B cell (primary cell): Measurements from ENCODE around the gene PTPN14. TPM values are rescaled to one million over a fixed set of nuclear protein-coding genes. Genes with fewer than 3 reads are reported as not detected.

ENCODE experiments used
- ATAC-seq: fragments of 200-7000 bp; cut with Tn5 transposase; one replicate; pipeline ENCODE4 v1.10.0; 2021; ENCODE audit warnings: low read depth, mild to moderate bottlenecking, moderate number of reproducible peaks, moderate library complexity
- CTCF ChIA-PET: fragments of 350-600 bp; sonication (Branson Sonifier 250); formaldehyde crosslinking; loops from one replicate; lab custom pipeline; 2021; ENCODE audit warnings: antibody characterized with exemption, inconsistent platforms; lab: Charles Lee
- POLR2A ChIA-PET: fragments of 350-600 bp; sonication (Branson Sonifier 250); formaldehyde crosslinking; loops from one replicate; lab custom pipeline; 2021; ENCODE audit warnings: antibody characterized with exemption; lab: Charles Lee
- DNase-seq: peaks from one replicate; pipeline ENCODE4 v3.0.0; 2013
- H2AFZ ChIP-seq: 2 replicates; pipeline ENCODE4 v1.6.1; 2012; ENCODE audit warnings: mild to moderate bottlenecking, low read depth, low read length; ENCODE audit not compliant: insufficient read depth, poor library complexity, severe bottlenecking
- H3K27ac ChIP-seq, 2 donors: 1 replicate in 1 of 2; 2 replicates in 1 of 2; pipeline ENCODE4 v1.5.1; 2012 to 2013; ENCODE audit warnings: low read length in 2 of 2, mild to moderate bottlenecking in 2 of 2, moderate library complexity in 1 of 2
- H3K27me3 ChIP-seq, 4 experiments: fragments of 200-600 bp in 1 of 4; sonication (generic) in 1 of 4; replicated peaks in 1 of 4; 1 replicate in 2 of 4; 2 replicates in 2 of 4; pipeline versions ENCODE4 v1.6.1 to v1.7.0; 2013 to 2016; ENCODE audit warnings: low read length in 3 of 4, mild to moderate bottlenecking in 2 of 4, mixed read lengths in 1 of 4, moderate library complexity in 1 of 4; ENCODE audit not compliant: insufficient read depth in 4 of 4, control insufficient read depth in 3 of 4; ENCODE audit errors: control extremely low read depth in 1 of 4
- H3K36me3 ChIP-seq, 2 experiments: replicated peaks in 1 of 2; 1 replicate in 1 of 2; 2 replicates in 1 of 2; pipeline versions ENCODE4 v1.6.1 to v1.7.1; 2013; ENCODE audit warnings: low read length in 1 of 2; ENCODE audit not compliant: insufficient read depth in 2 of 2, control insufficient read depth in 1 of 2; ENCODE audit errors: control extremely low read depth in 1 of 2, extremely low read depth in 1 of 2
- H3K4me1 ChIP-seq, 2 donors: fragments of 200-600 bp in 1 of 2; sonication (generic) in 1 of 2; 1 replicate in 1 of 2; 2 replicates in 1 of 2; pipeline versions ENCODE4 v1.5.1 to v1.6.1; 2013 to 2017; ENCODE audit warnings: low read length in 2 of 2; ENCODE audit not compliant: control insufficient read depth in 2 of 2, insufficient read depth in 2 of 2
- H3K4me2 ChIP-seq: replicated peaks from 2 replicates; pipeline ENCODE3; 2012; ENCODE audit warnings: mild to moderate bottlenecking, low read depth, low read length; ENCODE audit not compliant: poor library complexity, severe bottlenecking
- H3K4me3 ChIP-seq, 5 experiments: fragments of 200-600 bp in 1 of 5; sonication (generic) in 1 of 5; 1 replicate in 3 of 5; 2 replicates in 2 of 5; pipeline versions ENCODE4 v1.5.1 to v1.7.0; 2011 to 2016; ENCODE audit warnings: low read length in 4 of 5, mild to moderate bottlenecking in 4 of 5, low read depth in 2 of 5, control low read depth in 1 of 5, moderate library complexity in 1 of 5; ENCODE audit not compliant: insufficient read depth in 1 of 5; ENCODE audit errors: control extremely low read depth in 1 of 5, extremely low read depth in 1 of 5
- H3K79me2 ChIP-seq: fragments of 200-600 bp; sonication (generic); one replicate; pipeline ENCODE4 v1.6.0; 2016; ENCODE audit warnings: low read length; ENCODE audit not compliant: control insufficient read depth, insufficient read depth
- H3K9ac ChIP-seq: fragments of 200-600 bp; sonication (generic); 2 replicates; pipeline ENCODE4 v1.6.1; 2017; ENCODE audit warnings: mild to moderate bottlenecking, low read length, moderate library complexity
- H3K9me3 ChIP-seq, 3 donors: one replicate each; pipeline versions ENCODE4 v1.6.1 to v1.7.1; 2013; ENCODE audit warnings: low read length in 2 of 3; ENCODE audit not compliant: control insufficient read depth in 2 of 3, insufficient read depth in 1 of 3; ENCODE audit errors: control extremely low read depth in 1 of 3
- H4K20me1 ChIP-seq: 2 replicates; pipeline ENCODE4 v1.6.0; 2012; ENCODE audit warnings: mild to moderate bottlenecking, low read length; ENCODE audit not compliant: insufficient read depth, control insufficient read depth, poor library complexity, severe bottlenecking
- H3K27ac Mint-ChIP-seq: one replicate; pipeline ENCODE4 v1.8.0; 2021; ENCODE audit warnings: mixed read lengths
- H3K27me3 Mint-ChIP-seq: one replicate; pipeline ENCODE4 v1.8.0; 2021; ENCODE audit warnings: mixed read lengths
- H3K4me1 Mint-ChIP-seq: one replicate; pipeline ENCODE4 v1.8.0; 2021; ENCODE audit warnings: mixed read lengths
- H3K4me3 Mint-ChIP-seq: one replicate; pipeline ENCODE4 v1.8.0; 2021; ENCODE audit warnings: mixed read lengths
- H3K9me3 Mint-ChIP-seq: one replicate; pipeline ENCODE4 v1.8.0; 2022; ENCODE audit warnings: mixed read lengths; ENCODE audit not compliant: insufficient read depth
- EZH2 ChIP-seq: IDR thresholded peaks from 2 replicates; pipeline ENCODE4 v1.6.1; 2012; ENCODE audit warnings: borderline replicate concordance, low read depth, mild to moderate bottlenecking, moderate library complexity, low read length; ENCODE audit not compliant: insufficient read depth, poor library complexity, severe bottlenecking
- WGBS: methylation state at CpG from one replicate; pipeline ENCODE4 v1.1.5; 2013; ENCODE audit warnings: missing lambda C conversion rate; ENCODE audit not compliant: insufficient coverage; 5-methylcytosine and 5-hydroxymethylcytosine counted together
- intact Hi-C: fragments of 100-400 bp; cut with micrococcal nuclease; formaldehyde crosslinking; loops from one replicate; pipeline ENCODE4 v1.10.0; 2022
- polyA plus RNA-seq: library from polyadenylated mRNA; depleted of rRNA; stranded (reverse); fragments of >200 nt; gene quantifications from 2 replicates; pipeline ENCODE4 v1.2.3, GENCODE V29; 2012
- total RNA-seq, 2 donors: library from RNA; stranded (reverse); fragments of 120-200 nt in 1 of 2; gene quantifications; 1 replicate in 1 of 2; 2 replicates in 1 of 2; pipeline versions ENCODE4 v1.2.3 to v1.2.4, GENCODE V29; 2013 to 2022
- TF ChIP-seq, protein P1 (sequence below): fragments of 200-600 bp; IDR thresholded peaks from one replicate; pipeline ENCODE4 v1.8.0; 2022; ENCODE audit warnings: antibody characterized with exemption, mild to moderate bottlenecking

The PTPN14 gene
- total and polyA plus RNA-seq, 2 donors (not counting 1 experiment from before 2014, with no cell fraction given): under 0.01 TPM; not detected in 1

DNA sequence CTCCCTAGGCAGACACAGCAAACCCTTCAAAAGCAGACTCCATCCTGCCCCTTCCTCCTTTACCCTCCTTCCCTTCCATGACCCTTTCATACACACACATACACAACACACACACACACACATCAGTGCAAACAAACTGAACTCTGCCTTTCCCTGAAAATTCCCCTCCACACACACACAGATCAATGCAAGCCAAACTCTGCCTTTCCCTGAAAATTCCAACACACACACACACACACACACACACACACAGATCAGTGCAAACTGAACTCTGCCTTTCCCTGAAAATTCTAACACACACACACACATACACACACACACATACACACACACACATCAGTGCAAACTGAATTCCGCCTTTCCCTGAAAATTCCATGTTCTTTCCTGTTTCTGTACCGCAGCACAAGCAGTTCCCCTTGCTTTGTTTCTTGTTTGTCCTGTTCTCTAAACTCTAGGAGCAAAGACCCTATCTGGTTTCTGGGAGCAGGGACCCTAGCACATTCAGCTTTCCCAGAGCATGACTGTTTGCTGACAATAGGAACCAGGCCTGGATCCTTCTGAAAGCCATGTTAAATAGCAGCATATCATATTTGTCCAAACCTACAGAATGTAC, 91.0 kb downstream of the PTPN14 start:
- 50% methylated on average over 2 of the region's 2 CpGs for WGBS
- DNase-seq: no peak
- peaks cover 4% of the 10 kb centered on the region for H3K27me3 Mint-ChIP-seq
- intact Hi-C loops: no loop called here
- H3K79me2 ChIP-seq: no peaks in the 10 kb centered on the region
- no peak overlapping the region for H2AFZ ChIP-seq
- ChIA-PET POLR2A (no interaction called here), CTCF (no interaction called here)
- no peaks in the 10 kb centered on the region for H3K36me3 ChIP-seq
- H3K9ac ChIP-seq: no peak overlapping the region
- no peak overlapping the region for H3K4me3 ChIP-seq
- H3K4me2 ChIP-seq: no peak overlapping the region
- H3K4me1 ChIP-seq: no peaks in the 10 kb centered on the region
- H3K4me3 Mint-ChIP-seq: no peak overlapping the region
- no peaks in the 10 kb centered on the region for H3K4me1 Mint-ChIP-seq
- H3K9me3 ChIP-seq: no peaks in the 10 kb centered on the region
- H3K27me3 ChIP-seq: no peaks in the 10 kb centered on the region
- no peak for ATAC-seq
- H3K27ac Mint-ChIP-seq: no peak overlapping the region
- no peaks in the 10 kb centered on the region for H3K9me3 Mint-ChIP-seq
- H3K27ac ChIP-seq: no peak overlapping the region
- no peaks in the 10 kb centered on the region for H4K20me1 ChIP-seq
- TF ChIP-seq, protein P1, sequence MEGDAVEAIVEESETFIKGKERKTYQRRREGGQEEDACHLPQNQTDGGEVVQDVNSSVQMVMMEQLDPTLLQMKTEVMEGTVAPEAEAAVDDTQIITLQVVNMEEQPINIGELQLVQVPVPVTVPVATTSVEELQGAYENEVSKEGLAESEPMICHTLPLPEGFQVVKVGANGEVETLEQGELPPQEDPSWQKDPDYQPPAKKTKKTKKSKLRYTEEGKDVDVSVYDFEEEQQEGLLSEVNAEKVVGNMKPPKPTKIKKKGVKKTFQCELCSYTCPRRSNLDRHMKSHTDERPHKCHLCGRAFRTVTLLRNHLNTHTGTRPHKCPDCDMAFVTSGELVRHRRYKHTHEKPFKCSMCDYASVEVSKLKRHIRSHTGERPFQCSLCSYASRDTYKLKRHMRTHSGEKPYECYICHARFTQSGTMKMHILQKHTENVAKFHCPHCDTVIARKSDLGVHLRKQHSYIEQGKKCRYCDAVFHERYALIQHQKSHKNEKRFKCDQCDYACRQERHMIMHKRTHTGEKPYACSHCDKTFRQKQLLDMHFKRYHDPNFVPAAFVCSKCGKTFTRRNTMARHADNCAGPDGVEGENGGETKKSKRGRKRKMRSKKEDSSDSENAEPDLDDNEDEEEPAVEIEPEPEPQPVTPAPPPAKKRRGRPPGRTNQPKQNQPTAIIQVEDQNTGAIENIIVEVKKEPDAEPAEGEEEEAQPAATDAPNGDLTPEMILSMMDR: no peak
- TF ChIP-seq EZH2: no peak

DNA sequence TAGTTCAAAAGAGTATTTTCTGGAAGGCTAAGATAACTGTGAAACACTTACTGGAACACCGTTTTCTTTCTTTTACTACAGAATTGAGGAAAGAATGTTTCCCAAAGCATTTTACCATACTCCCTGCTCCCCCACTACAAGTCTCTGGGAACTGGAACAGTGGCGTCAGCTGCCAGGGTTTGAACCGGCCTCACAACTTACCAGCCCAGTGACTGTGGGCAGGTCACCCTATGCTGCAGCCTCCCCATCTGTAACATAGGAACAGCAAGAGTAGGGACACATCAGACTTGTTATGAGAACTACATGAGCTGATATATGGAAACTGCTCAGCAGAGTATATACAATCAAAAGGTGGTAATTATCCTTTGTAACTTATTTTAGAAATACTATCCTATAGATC, 91.5 kb downstream of the PTPN14 start:
- H3K9ac ChIP-seq: no peak overlapping the region
- 100% methylated on average over 2 of the region's 3 CpGs for WGBS
- ChIA-PET CTCF (no interaction called here), POLR2A (no interaction called here)
- ATAC-seq (no peak), DNase-seq (no peak)
- no peak overlapping the region for H3K27ac ChIP-seq
- no peaks in the 10 kb centered on the region for H3K9me3 ChIP-seq
- no peaks in the 10 kb centered on the region for H3K79me2 ChIP-seq
- no peak overlapping the region for H2AFZ ChIP-seq
- H3K27me3 Mint-ChIP-seq: peaks cover 4% of the 10 kb centered on the region
- no peaks in the 10 kb centered on the region for H3K27me3 ChIP-seq
- no peak overlapping the region for H3K4me3 ChIP-seq
- no peaks in the 10 kb centered on the region for H4K20me1 ChIP-seq
- no peaks in the 10 kb centered on the region for H3K9me3 Mint-ChIP-seq
- H3K27ac Mint-ChIP-seq: no peak overlapping the region
- H3K4me3 Mint-ChIP-seq: no peak overlapping the region
- no peak overlapping the region for H3K4me2 ChIP-seq
- TF ChIP-seq, protein P1: no peak
- TF ChIP-seq EZH2: no peak
- no peaks in the 10 kb centered on the region for H3K4me1 ChIP-seq
- intact Hi-C loops: no loop called here
- H3K4me1 Mint-ChIP-seq: no peaks in the 10 kb centered on the region
- no peaks in the 10 kb centered on the region for H3K36me3 ChIP-seq
